Rectal smooth muscle tissue (tissue), 1 donor: Measurements from ENCODE around the gene MTG2.

Source experiments
- H3K27ac ChIP-seq: one replicate; pipeline ENCODE4 v1.7.0; 2013; ENCODE audit warnings: low read depth, low read length, inconsistent platforms
- H3K27me3 ChIP-seq: one replicate; pipeline ENCODE4 v1.7.0; 2013; ENCODE audit warnings: low read length; ENCODE audit not compliant: control insufficient read depth, insufficient read depth
- H3K36me3 ChIP-seq: one replicate; pipeline ENCODE4 v1.7.0; 2013; ENCODE audit warnings: low read length; ENCODE audit not compliant: control insufficient read depth, insufficient read depth
- H3K4me1 ChIP-seq: one replicate; pipeline ENCODE4 v1.7.0; 2013; ENCODE audit warnings: low read length; ENCODE audit not compliant: control insufficient read depth, insufficient read depth
- H3K4me3 ChIP-seq: one replicate; pipeline ENCODE4 v1.7.0; 2013; ENCODE audit warnings: low read length
- H3K9ac ChIP-seq: one replicate; pipeline ENCODE4 v1.7.0; 2013; ENCODE audit warnings: low read length

MTG2 gene

GRCh38 chr20:62235001-62235776 lies 52.4 kb downstream of the MTG2 start:
- no peaks in the 10 kb centered on the region for H3K36me3 ChIP-seq
- H3K9ac ChIP-seq = no peak overlapping the region
- H3K27ac ChIP-seq = no peak overlapping the region
- no peak overlapping the region for H3K4me3 ChIP-seq
- H3K4me1 ChIP-seq = peaks cover 6% of the 10 kb centered on the region
- peaks cover 4% of the 10 kb centered on the region for H3K27me3 ChIP-seq

GRCh38 chr20:62235777-62236157 lies 52.9 kb downstream of the MTG2 start:
- H3K27me3 ChIP-seq = peaks cover 4% of the 10 kb centered on the region
- H3K4me1 ChIP-seq = peaks cover 6% of the 10 kb centered on the region
- no peaks in the 10 kb centered on the region for H3K36me3 ChIP-seq
- H3K4me3 ChIP-seq = no peak overlapping the region
- H3K27ac ChIP-seq = no peak overlapping the region
- no peak overlapping the region for H3K9ac ChIP-seq

GRCh38 chr20:62236200-62236599 lies 53.4 kb downstream of the MTG2 start:
- Histone ChIP-seq H3K4me3 (no peak overlapping the region), H3K27ac (no peak overlapping the region), H3K36me3 (no peaks in the 10 kb centered on the region), H3K27me3 (peaks cover 4% of the 10 kb centered on the region), H3K4me1 (peaks cover 6% of the 10 kb centered on the region), H3K9ac (no peak overlapping the region)

GRCh38 chr20:62236766-62237513 lies 54.1 kb downstream of the MTG2 start:
- H3K4me3 ChIP-seq = no peak overlapping the region
- peaks cover 4% of the 10 kb centered on the region for H3K27me3 ChIP-seq
- H3K4me1 ChIP-seq = peaks cover 6% of the 10 kb centered on the region
- no peaks in the 10 kb centered on the region for H3K36me3 ChIP-seq
- no peak overlapping the region for H3K27ac ChIP-seq
- no peak overlapping the region for H3K9ac ChIP-seq

GRCh38 chr20:62237514-62237800 lies 54.6 kb downstream of the MTG2 start:
- no peak overlapping the region for H3K27ac ChIP-seq
- peaks cover 2% of the 10 kb centered on the region for H3K27me3 ChIP-seq
- no peak overlapping the region for H3K9ac ChIP-seq
- H3K36me3 ChIP-seq = no peaks in the 10 kb centered on the region
- peak overlapping the region; percentile 76 for H3K4me3 ChIP-seq
- peaks cover 6% of the 10 kb centered on the region for H3K4me1 ChIP-seq

GRCh38 chr20:62237801-62238568 lies 55.2 kb downstream of the MTG2 start, which contains the start of gene OSBPL2:
OSBPL2 (plus strand) TSS chr20:62238521; CDS start chr20:62256185, 17,664 bp downstream.
- H3K27me3 ChIP-seq = peaks cover 2% of the 10 kb centered on the region
- no peaks in the 10 kb centered on the region for H3K36me3 ChIP-seq
- peaks cover 6% of the 10 kb centered on the region for H3K4me1 ChIP-seq
- H3K27ac ChIP-seq = peak within 1 kb of the TSS; percentile 33
- H3K4me3 ChIP-seq = peak within 1 kb of the TSS; percentile 76
- peak within 1 kb of the TSS; percentile 25 for H3K9ac ChIP-seq

- H3K27ac ChIP-seq = peak overlapping the region; percentile 33
- peak overlapping the region; percentile 25 for H3K9ac ChIP-seq
- H3K36me3 ChIP-seq = no peaks in the 10 kb centered on the region
These were observed 55.9 kb downstream of the MTG2 start for GRCh38 chr20:62238569-62239277.

GRCh38 chr20:62239278-62239879 lies 56.6 kb downstream of the MTG2 start:
- Histone ChIP-seq H3K4me1 (peaks cover 6% of the 10 kb centered on the region), H3K4me3 (peak overlapping the region; percentile 74), H3K36me3 (no peaks in the 10 kb centered on the region), H3K9ac (peak overlapping the region; percentile 25), H3K27ac (no peak overlapping the region), H3K27me3 (no peaks in the 10 kb centered on the region)

More at GRCh38 chr20:62238569-62239277, 55.9 kb downstream of the MTG2 start:
- Histone ChIP-seq H3K4me1 (peaks cover 6% of the 10 kb centered on the region), H3K27me3 (no peaks in the 10 kb centered on the region), H3K4me3 (peak overlapping the region; percentile 74)

- no peak overlapping the region for H3K4me3 ChIP-seq
- H3K36me3 ChIP-seq = no peaks in the 10 kb centered on the region
- H3K9ac ChIP-seq = no peak overlapping the region
- no peaks in the 10 kb centered on the region for H3K27me3 ChIP-seq
- H3K4me1 ChIP-seq = peaks cover 6% of the 10 kb centered on the region
- H3K27ac ChIP-seq = no peak overlapping the region
These were observed 57.3 kb downstream of the MTG2 start for GRCh38 chr20:62240020-62240685.

GRCh38 chr20:62241506-62241905 lies 58.7 kb downstream of the MTG2 start:
- Histone ChIP-seq H3K36me3 (no peaks in the 10 kb centered on the region), H3K27me3 (no peaks in the 10 kb centered on the region), H3K27ac (no peak overlapping the region), H3K9ac (no peak overlapping the region), H3K4me1 (peaks cover 6% of the 10 kb centered on the region), H3K4me3 (no peak overlapping the region)

GRCh38 chr20:62242176-62242575 lies 59.3 kb downstream of the MTG2 start:
- Histone ChIP-seq H3K4me3 (no peak overlapping the region), H3K9ac (no peak overlapping the region), H3K27me3 (no peaks in the 10 kb centered on the region), H3K36me3 (no peaks in the 10 kb centered on the region), H3K27ac (no peak overlapping the region), H3K4me1 (peaks cover 6% of the 10 kb centered on the region)
